ENCODE data around the gene ODF2L. TPM values are rescaled to one million over a fixed set of nuclear protein-coding genes. Genes with fewer than 3 reads are reported as not detected.

The ODF2L gene
- total and polyA plus RNA-seq, 2 of the 13 experiments (the other 11 are each of a cell fraction or from before 2014, with no cell fraction given) = 0.07 TPM; not detected in 1

GRCh38 chr1:86421601-86422280 lies 25.6 kb upstream of the ODF2L start:
- Histone ChIP-seq H3K9me3 (ENCODE audit: low read length) (no peaks in the 10 kb centered on the region), H3K27me3 (ENCODE audit: control insufficient read depth in 1 of 2, insufficient read depth in 2 of 2, low read length in 2 of 2) (no peaks in the 10 kb centered on the region), H4K20me1 (ENCODE audit: insufficient read depth, low read length) (no peaks in the 10 kb centered on the region), H2AFZ (ENCODE audit: low read length) (no peak overlapping the region), H3K79me2 (ENCODE audit: insufficient read depth, low read length) (no peaks in the 10 kb centered on the region), H3K27ac (ENCODE audit: extremely low read length, insufficient read depth, low read length) (no peak overlapping the region), H3K9ac (ENCODE audit: insufficient read depth, low read depth, low read length) (no peak overlapping the region), H3K36me3 (replicated peaks in 1 of 2; ENCODE audit: control insufficient read depth in 1 of 2, insufficient read depth in 2 of 2, low read length in 2 of 2) (no peaks in the 10 kb centered on the region), H3K4me1 (ENCODE audit: insufficient read depth, low read length) (no peaks in the 10 kb centered on the region), H3K4me2 (ENCODE audit: low read depth, low read length) (no peak overlapping the region), H3K4me3 (replicated peaks in 1 of 3; ENCODE audit: insufficient read depth in 1 of 3, low read depth in 2 of 3, low read length in 3 of 3) (no peak overlapping the region)
- ChIA-PET POLR2A (no interaction called here), CTCF (ENCODE audit: low intra/inter-chr PET ratio, low total read pairs) (no interaction called here)
- in situ Hi-C loops (cut with HindIII; ENCODE audit: extremely low pct_ligation_motif_present, low pct_unique_long_range_greater_than_20kb) = no loop called here
- DNase-seq (ENCODE audit: low spot score) (no peak), FAIRE-seq (no peak), ATAC-seq (no peak)
- 18% methylated on average over 7 of the region's 7 CpGs for WGBS (ENCODE audit: low lambda C conversion rate)
- TF ChIP-seq ZNF704 (CRISPR knock-in tag; IDR thresholded peaks at IDR 0.05; ENCODE audit: borderline replicate concordance) (no peak), RBM22 (optimal IDR thresholded peaks at IDR 0.05; ENCODE audit: low read length) (no peak), ZSCAN31 (CRISPR knock-in tag; IDR thresholded peaks at IDR 0.05; ENCODE audit: low read depth) (no peak)
- intact Hi-C loops (cut with micrococcal nuclease; ENCODE audit: unreplicated experiment) = no loop called here
- no TSS peak for BruUV-seq (replicated peaks)

GRCh38 chr1:86419277-86419903 lies 23.3 kb upstream of the ODF2L start:
- H3K4me2 ChIP-seq (ENCODE audit: low read depth, low read length) = no peak overlapping the region
- in situ Hi-C loops (cut with HindIII; ENCODE audit: extremely low pct_ligation_motif_present, low pct_unique_long_range_greater_than_20kb) (no loop called here), intact Hi-C loops (cut with micrococcal nuclease; ENCODE audit: unreplicated experiment) (no loop called here)
- FAIRE-seq (no peak), ATAC-seq (peak; percentile 65), DNase-seq (ENCODE audit: low spot score) (no peak)
- no peaks in the 10 kb centered on the region for H3K4me1 ChIP-seq (ENCODE audit: insufficient read depth, low read length)
- no peaks in the 10 kb centered on the region for H3K79me2 ChIP-seq (ENCODE audit: insufficient read depth, low read length)
- no peaks in the 10 kb centered on the region for H3K36me3 ChIP-seq (replicated peaks in 1 of 2; ENCODE audit: control insufficient read depth in 1 of 2, insufficient read depth in 2 of 2, low read length in 2 of 2)
- CTCF ChIA-PET (ENCODE audit: low intra/inter-chr PET ratio, low total read pairs) = no interaction called here
- no peak overlapping the region for H3K9ac ChIP-seq (ENCODE audit: insufficient read depth, low read depth, low read length)
- H3K9me3 ChIP-seq (ENCODE audit: low read length) = no peaks in the 10 kb centered on the region
- H3K27ac ChIP-seq (ENCODE audit: extremely low read length, insufficient read depth, low read length) = no peak overlapping the region
- H3K27me3 ChIP-seq (ENCODE audit: control insufficient read depth in 1 of 2, insufficient read depth in 2 of 2, low read length in 2 of 2) = no peaks in the 10 kb centered on the region
- BruUV-seq (replicated peaks) = no TSS peak
- H2AFZ ChIP-seq (ENCODE audit: low read length) = no peak overlapping the region
- TF ChIP-seq PHF20 (CRISPR knock-in tag; IDR thresholded peaks at IDR 0.05) = no peak
- TF ChIP-seq, protein P1, sequence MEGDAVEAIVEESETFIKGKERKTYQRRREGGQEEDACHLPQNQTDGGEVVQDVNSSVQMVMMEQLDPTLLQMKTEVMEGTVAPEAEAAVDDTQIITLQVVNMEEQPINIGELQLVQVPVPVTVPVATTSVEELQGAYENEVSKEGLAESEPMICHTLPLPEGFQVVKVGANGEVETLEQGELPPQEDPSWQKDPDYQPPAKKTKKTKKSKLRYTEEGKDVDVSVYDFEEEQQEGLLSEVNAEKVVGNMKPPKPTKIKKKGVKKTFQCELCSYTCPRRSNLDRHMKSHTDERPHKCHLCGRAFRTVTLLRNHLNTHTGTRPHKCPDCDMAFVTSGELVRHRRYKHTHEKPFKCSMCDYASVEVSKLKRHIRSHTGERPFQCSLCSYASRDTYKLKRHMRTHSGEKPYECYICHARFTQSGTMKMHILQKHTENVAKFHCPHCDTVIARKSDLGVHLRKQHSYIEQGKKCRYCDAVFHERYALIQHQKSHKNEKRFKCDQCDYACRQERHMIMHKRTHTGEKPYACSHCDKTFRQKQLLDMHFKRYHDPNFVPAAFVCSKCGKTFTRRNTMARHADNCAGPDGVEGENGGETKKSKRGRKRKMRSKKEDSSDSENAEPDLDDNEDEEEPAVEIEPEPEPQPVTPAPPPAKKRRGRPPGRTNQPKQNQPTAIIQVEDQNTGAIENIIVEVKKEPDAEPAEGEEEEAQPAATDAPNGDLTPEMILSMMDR (CRISPR knock-in tag; IDR thresholded peaks at IDR 0.05) = peak; percentile 28
- 0% methylated on average over 4 of the region's 4 CpGs for WGBS (ENCODE audit: low lambda C conversion rate)
- POLR2A ChIA-PET = no interaction called here
- H4K20me1 ChIP-seq (ENCODE audit: insufficient read depth, low read length) = no peaks in the 10 kb centered on the region
- H3K4me3 ChIP-seq (replicated peaks in 1 of 3; ENCODE audit: insufficient read depth in 1 of 3, low read depth in 2 of 3, low read length in 3 of 3) = no peak overlapping the region

Data from HepG2 (cell line).